ENCODE measurements around the gene ZDHHC11B.
A peak's percentile ranks its signal among the peaks of the same experiment; 100 is the strongest.

Gene ZDHHC11B

GRCh38 chr5:671459-672328 lies 112.8 kb downstream of the ZDHHC11B start:
- peak; percentile 66 for DNase-seq

GRCh38 chr5:670396-671270 lies 113.9 kb downstream of the ZDHHC11B start:
- DNase-seq: peak; percentile 11

GRCh38 chr5:669842-670395 lies 114.6 kb downstream of the ZDHHC11B start:
- peak; percentile 13 for DNase-seq

- peak; percentile 53 for DNase-seq
Measured at GRCh38 chr5:669111-669841, 115.3 kb downstream of the ZDHHC11B start.

- DNase-seq: no peak
Measured at GRCh38 chr5:668283-668995, 116.1 kb downstream of the ZDHHC11B start.

- DNase-seq: no peak
Measured at GRCh38 chr5:666816-667498, 117.6 kb downstream of the ZDHHC11B start.

- no peak for DNase-seq
Measured at GRCh38 chr5:665956-666711, 118.4 kb downstream of the ZDHHC11B start.

GRCh38 chr5:665541-665955 lies 119.0 kb downstream of the ZDHHC11B start:
- no peak for DNase-seq

- no peak for DNase-seq
Measured at GRCh38 chr5:664994-665360, 119.6 kb downstream of the ZDHHC11B start.

GRCh38 chr5:664343-664993 lies 120.1 kb downstream of the ZDHHC11B start:
- DNase-seq: no peak

GRCh38 chr5:663436-664342 lies 120.8 kb downstream of the ZDHHC11B start:
- peak; percentile 13 for DNase-seq

GRCh38 chr5:662751-663435 lies 121.6 kb downstream of the ZDHHC11B start:
- no peak for DNase-seq

GRCh38 chr5:661891-662750 lies 122.4 kb downstream of the ZDHHC11B start:
- peak; percentile 12 for DNase-seq

GRCh38 chr5:660491-661030 lies 124.0 kb downstream of the ZDHHC11B start:
- DNase-seq: no peak

Data from activated CD8-positive, alpha-beta memory T cell treated with anti-CD3 and anti-CD28 coated beads, Interleukin-2, amount 50 U/mL, for 4 hours (primary cell).